Measurements from ENCODE around the gene BSCL2. TPM values are rescaled to one million over a fixed set of nuclear protein-coding genes. Genes with fewer than 3 reads are reported as not detected.
"Not testable (repeated sequence)": the region's sequence is repeated elsewhere in the genome, so short reads cannot be mapped to it uniquely, and the experiment has no call there.

Gene BSCL2
- total RNA-seq: 10 to 100 TPM; 20.0 to 27.6 (median 26.5) TPM
- polyA plus RNA-seq: 34.3 TPM
- long read RNA-seq, donor 1, transcript BSCL2-207 (11 exons, 1,516 nt): major isoform, 24 of 45 reads
- long read RNA-seq, donor 1, partial matches to known transcripts: 9 of 45 reads
- long read RNA-seq, donor 1, other reads (novel, unspliced or antisense): 10 of 45 reads
- long read RNA-seq, donor 2, transcript BSCL2-207 (11 exons, 1,516 nt): major isoform, 11 of 19 reads
- long read RNA-seq, donor 2, partial matches to known transcripts: 1 of 19 reads
- long read RNA-seq, donor 2, other reads (novel, unspliced or antisense): 5 of 19 reads
- long read RNA-seq, donor 3, transcript BSCL2-207 (11 exons, 1,516 nt): major isoform, 63 of 87 reads
- long read RNA-seq, donor 3, transcript BSCL2-205 (11 exons, 1,693 nt): minor isoform, 5 of 87 reads
- long read RNA-seq, donor 3, partial matches to known transcripts: 1 of 87 reads
- long read RNA-seq, donor 3, other reads (novel, unspliced or antisense): 14 of 87 reads
- long read RNA-seq, donor 4, transcript BSCL2-207 (11 exons, 1,516 nt): major isoform, 18 of 33 reads
- long read RNA-seq, donor 4, partial matches to known transcripts: 0 of 33 reads
- long read RNA-seq, donor 4, other reads (novel, unspliced or antisense): 10 of 33 reads

GRCh38 chr11:62707277-62707861 lies at the start of gene BSCL2, which contains the start of gene GNG3:
Gene BSCL2, minus strand, starts transcription at chr11:62707424. Its CDS starts 229 bp downstream, at chr11:62707195.
Gene GNG3, plus strand, starts transcription at chr11:62707676. Its CDS starts 620 bp downstream, at chr11:62708296.
- WGBS: 77% methylated on average over 10 of the region's 10 CpGs
- intact Hi-C loops (cut with DNase I): no loop called here
- Histone ChIP-seq H3K27ac (ENCODE audit: low read length) (peak within 1 kb of the TSS; percentile 99), H3K4me1 (ENCODE audit: control insufficient read depth, insufficient read depth, low read length) (peaks cover 15% of the 10 kb centered on the region), H3K9me3 (ENCODE audit: control insufficient read depth, low read length) (no peaks in the 10 kb centered on the region), H3K4me3 (ENCODE audit: low read length) (peak within 1 kb of the TSS; percentile 89), H3K27me3 (ENCODE audit: control insufficient read depth, insufficient read depth) (no peaks in the 10 kb centered on the region)
- ATAC-seq (no peak), DNase-seq (peak in 2 of 3 donors; percentile 63 to 72)

GRCh38 chr11:62755086-62755615 lies 47.9 kb upstream of the BSCL2 start:
- Histone ChIP-seq H3K27me3 (ENCODE audit: control insufficient read depth, insufficient read depth) (no peaks in the 10 kb centered on the region), H3K4me3 (ENCODE audit: low read length) (no peak overlapping the region), H3K27ac (ENCODE audit: low read length) (no peak overlapping the region), H3K4me1 (ENCODE audit: control insufficient read depth, insufficient read depth, low read length) (peaks cover 5% of the 10 kb centered on the region), H3K9me3 (ENCODE audit: control insufficient read depth, low read length) (no peaks in the 10 kb centered on the region)
- DNase-seq (peak in 1 of 3 donors; percentile 49), ATAC-seq (no peak)
- WGBS: 81% methylated on average over 10 of the region's 10 CpGs
- intact Hi-C loops (cut with DNase I): no loop called here

DNA sequence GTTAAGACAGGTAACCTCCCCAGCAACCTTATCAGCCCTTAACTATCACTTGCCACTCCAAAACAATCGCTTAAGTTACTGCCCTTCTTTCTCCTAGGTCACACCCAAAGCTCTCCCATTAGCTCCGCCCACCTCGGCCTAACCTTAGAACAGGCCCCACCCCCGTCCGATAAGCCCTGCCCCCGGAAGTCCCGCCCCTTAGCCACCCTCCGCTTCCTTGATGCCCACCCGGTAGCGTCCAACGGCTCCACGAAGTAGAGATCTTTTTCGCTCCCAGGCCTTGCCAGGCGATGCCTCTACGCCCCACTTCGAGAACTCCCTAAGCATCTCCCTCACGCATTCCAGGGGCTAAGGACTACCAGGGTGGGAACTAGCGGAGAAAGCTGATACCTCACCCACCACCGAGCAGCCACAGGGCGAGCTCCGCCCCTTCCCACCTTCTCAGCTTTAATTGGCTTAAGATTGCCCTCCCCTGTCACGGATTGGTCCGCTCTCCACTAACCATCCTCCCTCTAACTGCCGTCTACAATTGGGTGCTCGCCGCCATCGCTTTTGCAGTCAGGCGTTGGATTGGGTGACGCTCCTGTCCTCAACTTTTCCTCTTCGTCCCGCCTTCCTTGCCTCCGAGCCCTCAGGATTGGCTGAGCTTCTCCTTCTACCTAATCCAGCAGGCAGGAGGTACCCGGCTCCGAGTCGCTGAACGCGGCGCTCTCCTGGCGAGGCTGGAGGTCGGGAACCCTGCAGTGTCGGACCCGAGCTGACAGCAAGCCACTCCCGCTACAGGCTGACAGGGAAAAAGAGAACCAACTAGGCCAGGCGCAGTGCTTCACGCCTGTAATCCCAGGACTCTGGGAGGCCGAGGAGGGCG lies 46.7 kb upstream of the BSCL2 start, which contains the start of gene ZBTB3:
Gene ZBTB3, minus strand, starts transcription at position 425 of the 868 bp plus-strand sequence. CDS start 496 bp downstream, outside the sequence.
- intact Hi-C loops (cut with DNase I): no loop called here
- under 1% methylated on average over 47 of the region's 47 CpGs for WGBS
- Histone ChIP-seq H3K4me1 (ENCODE audit: control insufficient read depth, insufficient read depth, low read length) (peaks cover 5% of the 10 kb centered on the region), H3K27me3 (ENCODE audit: control insufficient read depth, insufficient read depth) (no peaks in the 10 kb centered on the region), H3K4me3 (ENCODE audit: low read length) (peak within 1 kb of the TSS; percentile 74), H3K27ac (ENCODE audit: low read length) (peak within 1 kb of the TSS; percentile 98), H3K9me3 (ENCODE audit: control insufficient read depth, low read length) (no peaks in the 10 kb centered on the region)
- ATAC-seq: peak; percentile 98
- DNase-seq: peak; percentile 97 to 98 (median 97)

- no peaks in the 10 kb centered on the region for H3K27me3 ChIP-seq (ENCODE audit: control insufficient read depth, insufficient read depth)
- H3K9me3 ChIP-seq (ENCODE audit: control insufficient read depth, low read length): no peaks in the 10 kb centered on the region
- H3K27ac ChIP-seq (ENCODE audit: low read length): peak overlapping the region; percentile 83
- H3K4me3 ChIP-seq (ENCODE audit: low read length): peak overlapping the region; percentile 74
- no peak for ATAC-seq
- peaks cover 5% of the 10 kb centered on the region for H3K4me1 ChIP-seq (ENCODE audit: control insufficient read depth, insufficient read depth, low read length)
- intact Hi-C loops (cut with DNase I): no loop called here
- peak in 1 of 3 donors; percentile 59 for DNase-seq
- 80% methylated on average over 15 of the region's 15 CpGs for WGBS
Observed at GRCh38 chr11:62752994-62753735, 45.9 kb upstream of the BSCL2 start.

DNA sequence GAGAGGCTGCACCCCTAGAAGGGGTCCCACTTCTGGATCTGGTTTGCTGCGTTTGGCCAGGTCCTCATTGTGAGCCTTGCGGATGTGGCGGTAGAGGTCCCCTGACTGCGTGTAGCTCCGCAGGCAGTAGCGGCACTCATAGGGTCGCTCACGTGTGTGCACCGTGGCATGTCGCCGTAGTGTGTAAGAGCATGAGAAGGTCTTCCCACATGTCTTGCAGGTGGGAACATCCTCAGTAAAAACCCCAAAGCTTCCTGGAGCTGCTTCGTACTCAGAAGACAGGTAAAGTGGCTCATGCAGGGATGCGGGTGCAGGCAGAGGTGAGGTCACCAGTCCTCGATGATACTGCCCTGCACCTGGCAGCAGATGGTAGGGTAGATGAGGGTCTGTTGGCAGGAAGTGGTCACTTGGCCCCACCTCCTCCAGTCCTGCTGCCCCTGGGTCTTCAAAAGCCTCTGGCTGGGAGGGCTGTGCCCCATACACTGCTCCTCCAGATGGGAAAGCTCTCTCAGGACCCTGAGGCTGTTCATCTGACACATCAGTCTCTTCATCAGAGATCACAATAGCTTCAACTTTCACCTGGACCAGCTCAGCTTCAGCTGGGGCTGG lies 45.1 kb upstream of the BSCL2 start:
- Histone ChIP-seq H3K9me3 (ENCODE audit: control insufficient read depth, low read length) (no peaks in the 10 kb centered on the region), H3K4me3 (ENCODE audit: low read length) (no peak overlapping the region), H3K27ac (ENCODE audit: low read length) (no peak overlapping the region), H3K4me1 (ENCODE audit: control insufficient read depth, insufficient read depth, low read length) (peaks cover 5% of the 10 kb centered on the region), H3K27me3 (ENCODE audit: control insufficient read depth, insufficient read depth) (no peaks in the 10 kb centered on the region)
- intact Hi-C loops (cut with DNase I): no loop called here
- DNase-seq (no peak), ATAC-seq (no peak)
- 96% methylated on average over 14 of the region's 14 CpGs for WGBS

DNA sequence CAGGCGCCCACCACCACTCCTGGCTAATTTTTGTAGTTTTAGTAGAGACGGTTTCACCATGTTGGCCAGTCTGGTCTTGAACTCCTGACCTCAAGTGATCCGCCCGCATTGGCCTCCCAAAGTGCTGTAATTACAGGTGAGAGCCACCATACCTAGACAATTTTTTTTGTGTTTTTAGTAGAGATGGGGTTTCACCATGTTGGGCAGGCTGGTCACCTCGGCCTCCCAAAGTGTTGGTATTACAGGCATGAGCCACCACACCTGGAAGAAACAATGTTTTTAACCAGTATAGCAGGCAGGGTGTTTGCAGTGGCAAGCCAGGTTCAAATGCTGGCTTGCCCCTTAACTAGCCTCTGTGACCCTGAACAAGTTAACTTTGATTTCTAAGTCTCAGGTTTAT lies 42.7 kb upstream of the BSCL2 start:
- H3K9me3 ChIP-seq (ENCODE audit: control insufficient read depth, low read length); H3K4me3 ChIP-seq (ENCODE audit: low read length); intact Hi-C loops (cut with DNase I); H3K27ac ChIP-seq (ENCODE audit: low read length); ATAC-seq; H3K4me1 ChIP-seq (ENCODE audit: control insufficient read depth, insufficient read depth, low read length); H3K27me3 ChIP-seq (ENCODE audit: control insufficient read depth, insufficient read depth); DNase-seq: not testable (repeated sequence)
- WGBS: 96% methylated on average over 5 of the region's 5 CpGs

- no peak for DNase-seq
- Histone ChIP-seq H3K27ac (ENCODE audit: low read length) (no peak overlapping the region), H3K27me3 (ENCODE audit: control insufficient read depth, insufficient read depth) (no peaks in the 10 kb centered on the region), H3K4me1 (ENCODE audit: control insufficient read depth, insufficient read depth, low read length) (no peaks in the 10 kb centered on the region), H3K4me3 (ENCODE audit: low read length) (no peak overlapping the region), H3K9me3 (ENCODE audit: control insufficient read depth, low read length) (no peaks in the 10 kb centered on the region)
- WGBS: 73% methylated on average over 9 of the region's 9 CpGs
- ATAC-seq: no peak
- intact Hi-C loops (cut with DNase I): no loop called here
Observed at GRCh38 chr11:62747475-62748160, 40.4 kb upstream of the BSCL2 start.

DNA sequence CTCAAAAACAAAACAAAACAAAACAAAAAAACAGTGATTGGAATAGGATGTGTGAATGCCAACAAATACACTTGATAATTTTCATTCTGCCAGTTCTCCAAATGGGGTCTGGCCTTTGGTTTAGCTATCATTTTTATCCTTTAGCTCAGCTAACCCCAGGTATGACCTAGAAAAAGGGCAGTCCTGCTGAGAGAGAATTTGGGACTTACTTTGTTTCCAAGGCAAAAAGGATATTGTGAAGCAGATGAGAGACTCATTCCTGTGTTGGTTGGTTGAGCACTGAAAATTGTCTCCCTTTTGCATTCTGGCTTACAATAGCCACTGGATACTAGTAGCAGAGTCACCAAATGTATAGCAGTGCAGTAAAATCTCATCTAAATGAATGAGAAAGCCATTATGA lies 30.0 kb upstream of the BSCL2 start:
- DNase-seq (no peak), ATAC-seq (no peak)
- no peak overlapping the region for H3K27ac ChIP-seq (ENCODE audit: low read length)
- H3K4me3 ChIP-seq (ENCODE audit: low read length): no peak overlapping the region
- no peaks in the 10 kb centered on the region for H3K9me3 ChIP-seq (ENCODE audit: control insufficient read depth, low read length)
- H3K27me3 ChIP-seq (ENCODE audit: control insufficient read depth, insufficient read depth): no peaks in the 10 kb centered on the region
- H3K4me1 ChIP-seq (ENCODE audit: control insufficient read depth, insufficient read depth, low read length): no peaks in the 10 kb centered on the region
- intact Hi-C loops (cut with DNase I): no loop called here

- Histone ChIP-seq H3K27ac (ENCODE audit: low read length) (no peak overlapping the region), H3K27me3 (ENCODE audit: control insufficient read depth, insufficient read depth) (no peaks in the 10 kb centered on the region)
Observed at GRCh38 chr11:62732830-62733229, 25.6 kb upstream of the BSCL2 start.

More at GRCh38 chr11:62732830-62733229, 25.6 kb upstream of the BSCL2 start:
- intact Hi-C loops (cut with DNase I): no loop called here
- Histone ChIP-seq H3K9me3 (ENCODE audit: control insufficient read depth, low read length) (no peaks in the 10 kb centered on the region), H3K4me3 (ENCODE audit: low read length) (no peak overlapping the region), H3K4me1 (ENCODE audit: control insufficient read depth, insufficient read depth, low read length) (peaks cover 2% of the 10 kb centered on the region)
- DNase-seq (no peak), ATAC-seq (no peak)
- WGBS: 83% methylated on average over 2 of the region's 2 CpGs

Data from right cardiac atrium (tissue), 5 donors.